K562 treated with DMSO at 1 percent for 48 hours (cell line): ENCODE results near the gene IFNGR2. TPM values are rescaled to one million over a fixed set of nuclear protein-coding genes. Genes with fewer than 3 reads are reported as not detected.

ENCODE experiments used
- total RNA-seq: library from RNA; unstranded; fragments of 300-600 nt; gene quantifications from 2 replicates; pipeline ENCODE4 v1.2.3, GENCODE V29; 2022; ENCODE audit warnings: low replicate concordance; ENCODE audit errors: extremely low read depth

The IFNGR2 gene, protein sequence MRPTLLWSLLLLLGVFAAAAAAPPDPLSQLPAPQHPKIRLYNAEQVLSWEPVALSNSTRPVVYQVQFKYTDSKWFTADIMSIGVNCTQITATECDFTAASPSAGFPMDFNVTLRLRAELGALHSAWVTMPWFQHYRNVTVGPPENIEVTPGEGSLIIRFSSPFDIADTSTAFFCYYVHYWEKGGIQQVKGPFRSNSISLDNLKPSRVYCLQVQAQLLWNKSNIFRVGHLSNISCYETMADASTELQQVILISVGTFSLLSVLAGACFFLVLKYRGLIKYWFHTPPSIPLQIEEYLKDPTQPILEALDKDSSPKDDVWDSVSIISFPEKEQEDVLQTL
- total RNA-seq: not detected in 2 replicates

DNA sequence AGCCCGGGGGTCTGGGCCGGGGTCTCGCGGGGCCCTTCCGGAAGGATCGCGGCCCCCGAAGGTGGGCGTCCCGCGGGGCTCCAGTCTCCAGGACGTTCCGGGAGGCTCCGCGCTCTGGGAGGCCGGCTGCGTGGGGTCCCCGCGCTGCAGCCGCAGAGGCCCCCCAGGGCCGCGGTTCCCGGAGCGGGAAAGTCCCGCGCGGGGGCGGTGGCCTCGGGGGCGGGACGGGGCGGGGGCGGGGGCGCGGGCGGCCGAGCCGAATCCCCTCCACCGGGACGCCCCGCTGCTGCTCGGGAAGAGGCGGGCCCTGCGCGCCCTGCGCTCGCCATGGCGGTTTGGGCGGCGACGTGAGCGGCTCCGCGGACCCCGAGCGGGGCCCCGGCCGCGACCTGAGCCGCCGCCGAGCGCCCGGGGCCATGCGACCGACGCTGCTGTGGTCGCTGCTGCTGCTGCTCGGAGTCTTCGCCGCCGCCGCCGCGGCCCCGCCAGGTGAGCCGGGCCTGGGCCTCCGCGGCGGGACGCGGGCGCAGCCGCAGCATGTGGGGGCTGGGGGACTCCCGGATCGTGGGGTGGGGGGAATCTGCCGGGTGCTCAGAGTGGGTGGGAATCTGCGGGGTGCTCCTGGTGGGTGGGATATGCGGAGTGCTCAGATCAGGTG, at the start of gene IFNGR2:
Gene IFNGR2 (plus strand): TSS at position 286 of the 658 bp plus-strand sequence. CDS start 131 bp downstream, at position 417.

DNA sequence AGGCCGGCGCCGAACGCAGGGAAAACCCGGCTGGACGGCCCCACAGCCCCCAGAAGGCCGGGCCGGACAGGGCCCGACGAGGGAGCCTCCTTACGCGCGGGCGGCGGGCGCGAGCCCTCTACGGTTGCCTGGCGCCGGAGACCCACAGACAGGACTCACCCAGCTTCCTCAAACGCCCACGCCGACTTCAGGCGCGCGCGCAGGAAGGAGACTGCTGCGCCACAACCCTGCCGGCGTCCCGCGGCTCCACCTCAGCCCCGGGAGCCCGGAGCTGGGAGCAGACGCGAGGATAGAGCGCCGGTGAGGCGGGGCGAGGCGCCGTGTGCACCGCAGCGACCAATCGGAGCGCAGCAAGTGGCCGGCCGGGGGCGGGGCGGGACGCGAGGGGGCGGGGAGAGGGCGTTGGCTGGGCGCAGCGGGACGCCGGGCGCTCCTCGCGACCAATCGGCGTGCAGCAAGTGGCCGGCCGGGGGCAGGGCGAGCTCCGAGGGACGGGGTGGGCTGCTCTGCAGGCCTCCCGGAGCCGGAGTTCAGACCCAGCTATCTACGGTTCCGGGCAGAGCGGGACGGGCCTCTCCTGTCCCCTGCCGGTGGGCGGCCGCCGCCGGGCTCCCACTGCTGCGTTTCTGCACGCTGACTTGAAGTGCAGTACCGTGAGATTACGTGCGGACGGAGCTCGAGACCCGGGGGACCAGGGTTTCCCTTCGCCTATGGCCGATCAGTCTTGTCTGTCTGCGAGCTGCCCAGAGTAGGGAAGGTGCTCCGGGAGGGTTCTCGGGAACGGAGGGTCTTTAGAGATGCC, 76.7 kb downstream of the IFNGR2 start, which contains the start of gene TMEM50B:
Gene TMEM50B (minus strand): TSS at position 296 of the 802 bp plus-strand sequence. CDS start 11,089 bp downstream, outside the sequence.

Other genes with a start within 250 kb of the IFNGR2 start
- not detected in 2 replicates for gene IFNAR2, start 173.5 kb upstream of the IFNGR2 start, total RNA-seq
- not detected in 2 replicates for gene IL10RB, start 137.0 kb upstream of the IFNGR2 start, total RNA-seq
- not detected in 2 replicates for gene IFNAR1, start 78.4 kb upstream of the IFNGR2 start, total RNA-seq
- gene TMEM50B, start 76.6 kb downstream of the IFNGR2 start, total RNA-seq: not detected in 2 replicates
- gene DNAJC28, start 88.3 kb downstream of the IFNGR2 start, total RNA-seq: not detected in 2 replicates
- gene GART, start 138.7 kb downstream of the IFNGR2 start, total RNA-seq: 960 TPM in 1 of 2 replicates, not detected in the other
- gene SON, start 139.6 kb downstream of the IFNGR2 start, total RNA-seq: 67.1 and 105 TPM in 2 replicates
- gene DONSON, start 185.3 kb downstream of the IFNGR2 start, total RNA-seq: not detected in 2 replicates
- not detected in 2 replicates for gene CRYZL1, start 238.3 kb downstream of the IFNGR2 start, total RNA-seq
- not detected in 2 replicates for gene ITSN1, start 239.1 kb downstream of the IFNGR2 start, total RNA-seq